Memory B cell (primary cell): Measurements from ENCODE around the gene B4GALT2.

Experiments used
- ATAC-seq: fragments of 150-1000 bp; cut with Tn5 transposase; 2 replicates; pipeline ENCODE4 v1.10.0; 2021; ENCODE audit warnings: low read depth, mild to moderate bottlenecking, moderate library complexity
- DNase-seq, 2 donors: peaks; one replicate each; pipeline ENCODE4 v3.0.0; 2022; ENCODE audit warnings: low spot score in 2 of 2
- H3K27ac Mint-ChIP-seq: one replicate; pipeline ENCODE4 v1.8.0; 2022; ENCODE audit warnings: mild to moderate bottlenecking, moderate library complexity, mixed read lengths
- H3K27me3 Mint-ChIP-seq: one replicate; pipeline ENCODE4 v1.8.0; 2022; ENCODE audit warnings: mixed read lengths
- H3K36me3 Mint-ChIP-seq: one replicate; pipeline ENCODE4 v1.8.0; 2022; ENCODE audit warnings: mild to moderate bottlenecking, mixed read lengths
- H3K4me1 Mint-ChIP-seq: one replicate; pipeline ENCODE4 v1.8.0; 2022; ENCODE audit warnings: mixed read lengths
- H3K4me3 Mint-ChIP-seq: one replicate; pipeline ENCODE4 v1.8.0; 2022; ENCODE audit warnings: mild to moderate bottlenecking, moderate library complexity, mixed read lengths
- H3K9me3 Mint-ChIP-seq: one replicate; pipeline ENCODE4 v1.8.0; 2022; ENCODE audit warnings: mixed read lengths

B4GALT2 gene

GRCh38 chr1:43937179-43937865 is 41.7 kb upstream of the B4GALT2 start:
- no peak for DNase-seq
- Mint-ChIP-seq H3K9me3 (no peaks in the 10 kb centered on the region), H3K4me3 (no peak overlapping the region), H3K27ac (no peak overlapping the region), H3K4me1 (peaks cover 15% of the 10 kb centered on the region), H3K36me3 (peaks cover 12% of the 10 kb centered on the region), H3K27me3 (peaks cover 16% of the 10 kb centered on the region)
- ATAC-seq, result no peak

- H3K27ac Mint-ChIP-seq, result no peak overlapping the region
- H3K36me3 Mint-ChIP-seq, result peaks cover 11% of the 10 kb centered on the region
- ATAC-seq (no peak), DNase-seq (no peak)
- peaks cover 8% of the 10 kb centered on the region for H3K27me3 Mint-ChIP-seq
- H3K4me3 Mint-ChIP-seq, result no peak overlapping the region
- no peaks in the 10 kb centered on the region for H3K9me3 Mint-ChIP-seq
- H3K4me1 Mint-ChIP-seq, result peaks cover 16% of the 10 kb centered on the region
Observed at GRCh38 chr1:43938383-43938782, 40.6 kb upstream of the B4GALT2 start.

DNA sequence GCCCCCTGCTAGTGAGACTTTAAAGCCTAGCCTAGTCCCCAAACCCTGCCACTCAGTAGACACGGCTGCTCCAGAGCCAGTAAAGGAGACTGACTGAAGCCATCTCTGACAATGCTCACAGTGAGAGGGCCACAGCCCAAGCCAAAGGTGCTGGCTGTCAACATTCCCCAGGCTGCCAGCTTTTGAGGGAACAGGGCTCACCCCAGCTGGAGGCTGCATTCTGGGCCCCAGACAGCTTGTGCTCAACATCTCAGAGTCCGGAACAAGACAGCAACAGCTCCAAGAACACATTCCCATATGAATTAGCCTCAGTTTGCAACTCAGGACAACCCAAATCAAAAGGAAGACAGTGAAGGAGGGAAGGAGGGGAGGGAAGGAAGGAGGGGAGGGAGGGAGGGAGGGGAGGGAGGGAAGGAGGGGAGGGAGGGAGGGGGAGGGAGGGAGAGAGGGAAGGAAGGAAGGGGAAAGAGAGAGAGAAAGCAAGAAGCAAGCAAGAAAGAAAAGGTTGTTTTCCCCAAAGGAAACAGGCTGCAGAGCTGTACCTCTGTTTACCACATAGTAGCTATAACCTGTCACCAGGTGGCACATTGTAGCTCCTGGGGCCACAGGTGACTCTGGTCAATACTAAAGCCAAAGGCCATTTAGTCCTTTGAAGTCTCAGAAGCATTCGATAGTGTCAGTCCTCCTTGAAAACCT is 40.0 kb upstream of the B4GALT2 start:
- H3K4me1 Mint-ChIP-seq, result peaks cover 13% of the 10 kb centered on the region
- peaks cover 4% of the 10 kb centered on the region for H3K27me3 Mint-ChIP-seq
- no peaks in the 10 kb centered on the region for H3K9me3 Mint-ChIP-seq
- H3K36me3 Mint-ChIP-seq, result peaks cover 11% of the 10 kb centered on the region
- H3K27ac Mint-ChIP-seq, result no peak overlapping the region
- DNase-seq (no peak), ATAC-seq (no peak)
- no peak overlapping the region for H3K4me3 Mint-ChIP-seq

GRCh38 chr1:43942411-43942810 is 36.6 kb upstream of the B4GALT2 start:
- no peaks in the 10 kb centered on the region for H3K27me3 Mint-ChIP-seq
- H3K4me3 Mint-ChIP-seq, result no peak overlapping the region
- H3K27ac Mint-ChIP-seq, result no peak overlapping the region
- DNase-seq, result no peak
- no peaks in the 10 kb centered on the region for H3K9me3 Mint-ChIP-seq
- peaks cover 11% of the 10 kb centered on the region for H3K36me3 Mint-ChIP-seq
- peaks cover 23% of the 10 kb centered on the region for H3K4me1 Mint-ChIP-seq
- ATAC-seq, result no peak

GRCh38 chr1:43944860-43945259 is 34.1 kb upstream of the B4GALT2 start:
- Mint-ChIP-seq H3K4me1 (peaks cover 23% of the 10 kb centered on the region), H3K9me3 (no peaks in the 10 kb centered on the region), H3K27ac (no peak overlapping the region), H3K4me3 (peak overlapping the region; percentile 59), H3K27me3 (no peaks in the 10 kb centered on the region), H3K36me3 (peaks cover 8% of the 10 kb centered on the region)
- ATAC-seq, result no peak
- DNase-seq, result no peak

GRCh38 chr1:43945674-43946235 is 33.3 kb upstream of the B4GALT2 start:
- Mint-ChIP-seq H3K36me3 (peaks cover 10% of the 10 kb centered on the region), H3K9me3 (no peaks in the 10 kb centered on the region), H3K27me3 (no peaks in the 10 kb centered on the region), H3K4me3 (peak overlapping the region; percentile 95), H3K27ac (peak overlapping the region; percentile 97), H3K4me1 (peaks cover 28% of the 10 kb centered on the region)
- no peak for DNase-seq
- ATAC-seq, result no peak

DNA sequence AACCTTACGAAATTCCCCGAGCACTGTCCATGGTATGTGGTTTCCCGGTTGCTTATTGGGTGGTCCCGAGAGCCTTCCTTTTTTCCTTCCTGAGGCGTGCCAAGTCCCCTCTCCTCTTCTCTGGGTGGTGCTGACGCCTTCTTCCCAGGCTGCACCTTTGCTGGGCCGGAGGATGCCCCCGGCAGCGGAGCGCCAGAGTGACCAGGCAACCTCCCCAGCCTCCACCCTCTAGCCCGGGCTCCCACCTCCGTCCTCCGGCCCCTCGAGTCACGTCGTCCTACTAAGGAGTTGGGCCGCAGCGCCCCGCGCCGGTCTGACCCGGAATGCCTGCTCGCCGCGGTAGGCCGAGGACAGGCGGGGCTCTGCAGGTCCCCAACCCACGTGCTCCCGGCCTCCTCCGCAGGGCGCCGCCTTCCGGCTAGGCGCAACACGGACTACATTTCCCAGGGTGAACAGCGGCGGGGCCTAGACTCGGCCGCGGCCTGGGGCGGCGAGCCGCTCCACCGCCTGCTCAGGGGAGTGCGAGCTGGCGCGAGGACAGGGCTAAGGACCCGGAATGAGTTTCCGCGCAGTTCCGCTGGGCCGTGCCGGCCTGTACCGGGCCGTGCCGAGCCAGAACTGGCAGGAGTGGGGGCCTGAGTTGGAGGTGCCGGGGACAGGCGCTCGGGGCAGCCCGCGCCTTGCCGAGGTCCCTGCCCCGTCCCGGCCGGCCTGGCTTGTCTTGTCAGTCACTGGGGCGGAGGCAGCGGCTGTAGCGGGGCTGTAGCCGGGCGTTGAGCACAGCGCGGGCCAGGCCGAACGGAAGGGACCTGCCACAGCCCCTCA is 32.6 kb upstream of the B4GALT2 start, which contains the start of gene IPO13:
TSS of gene IPO13 (plus strand) at position 715 of the 825 bp plus-strand sequence. CDS start 651 bp downstream, outside the sequence.
- peaks cover 34% of the 10 kb centered on the region for H3K4me1 Mint-ChIP-seq
- H3K27ac Mint-ChIP-seq, result peak within 1 kb of the TSS; percentile 97
- peaks cover 11% of the 10 kb centered on the region for H3K36me3 Mint-ChIP-seq
- ATAC-seq (peak; percentile 92), DNase-seq (peak; percentile 96 to 100)
- peak within 1 kb of the TSS; percentile 95 for H3K4me3 Mint-ChIP-seq
- no peaks in the 10 kb centered on the region for H3K27me3 Mint-ChIP-seq
- H3K9me3 Mint-ChIP-seq, result no peaks in the 10 kb centered on the region

- peaks cover 34% of the 10 kb centered on the region for H3K4me1 Mint-ChIP-seq
- ATAC-seq (peak; percentile 2), DNase-seq (no peak)
- H3K27me3 Mint-ChIP-seq, result no peaks in the 10 kb centered on the region
- peak overlapping the region; percentile 95 for H3K4me3 Mint-ChIP-seq
- H3K9me3 Mint-ChIP-seq, result no peaks in the 10 kb centered on the region
- peak overlapping the region; percentile 97 for H3K27ac Mint-ChIP-seq
- peaks cover 9% of the 10 kb centered on the region for H3K36me3 Mint-ChIP-seq
Observed at GRCh38 chr1:43947061-43947873, 31.7 kb upstream of the B4GALT2 start.

DNA sequence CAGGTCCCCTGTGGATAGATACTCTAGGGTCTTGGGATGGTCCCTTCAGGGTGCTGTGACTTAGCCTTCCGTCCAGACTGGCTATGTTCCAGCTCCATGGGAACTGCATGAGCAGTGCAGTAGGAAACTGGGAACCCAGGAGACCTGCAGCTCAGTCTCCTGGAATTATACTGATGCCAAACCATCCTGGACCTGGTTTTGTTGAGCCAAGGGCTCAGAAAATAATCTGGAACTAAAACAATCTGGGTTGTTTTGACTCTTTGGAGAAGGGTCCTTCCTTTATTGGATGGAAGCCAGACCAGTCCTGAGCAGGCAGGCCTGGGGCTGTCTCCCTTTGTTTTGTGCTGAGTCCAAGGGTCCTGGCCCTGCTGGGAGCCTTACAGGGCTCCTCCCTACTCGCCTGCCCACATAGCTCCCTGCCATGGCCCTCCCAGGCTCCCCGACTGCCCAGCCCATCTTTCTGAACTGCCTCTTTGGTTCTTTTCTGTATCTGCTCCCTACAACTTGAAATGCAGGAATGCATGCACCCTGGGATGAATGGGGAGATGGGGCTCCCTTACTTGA is 31.1 kb upstream of the B4GALT2 start:
- Mint-ChIP-seq H3K27me3 (no peaks in the 10 kb centered on the region), H3K27ac (peak overlapping the region; percentile 97), H3K4me3 (peak overlapping the region; percentile 95), H3K36me3 (peaks cover 6% of the 10 kb centered on the region), H3K4me1 (peaks cover 30% of the 10 kb centered on the region), H3K9me3 (no peaks in the 10 kb centered on the region)
- DNase-seq (no peak), ATAC-seq (no peak)

- peaks cover 6% of the 10 kb centered on the region for H3K36me3 Mint-ChIP-seq
- H3K9me3 Mint-ChIP-seq, result no peaks in the 10 kb centered on the region
- peaks cover 30% of the 10 kb centered on the region for H3K4me1 Mint-ChIP-seq
- H3K4me3 Mint-ChIP-seq, result no peak overlapping the region
- H3K27me3 Mint-ChIP-seq, result no peaks in the 10 kb centered on the region
- no peak overlapping the region for H3K27ac Mint-ChIP-seq
- ATAC-seq (no peak), DNase-seq (no peak)
Observed at GRCh38 chr1:43949678-43950077, 29.3 kb upstream of the B4GALT2 start.

GRCh38 chr1:43951021-43951985 is 27.7 kb upstream of the B4GALT2 start:
- Mint-ChIP-seq H3K4me3 (no peak overlapping the region), H3K36me3 (peaks cover 6% of the 10 kb centered on the region), H3K27ac (no peak overlapping the region), H3K27me3 (no peaks in the 10 kb centered on the region), H3K9me3 (no peaks in the 10 kb centered on the region), H3K4me1 (peaks cover 22% of the 10 kb centered on the region)
- DNase-seq, result no peak
- no peak for ATAC-seq

DNA sequence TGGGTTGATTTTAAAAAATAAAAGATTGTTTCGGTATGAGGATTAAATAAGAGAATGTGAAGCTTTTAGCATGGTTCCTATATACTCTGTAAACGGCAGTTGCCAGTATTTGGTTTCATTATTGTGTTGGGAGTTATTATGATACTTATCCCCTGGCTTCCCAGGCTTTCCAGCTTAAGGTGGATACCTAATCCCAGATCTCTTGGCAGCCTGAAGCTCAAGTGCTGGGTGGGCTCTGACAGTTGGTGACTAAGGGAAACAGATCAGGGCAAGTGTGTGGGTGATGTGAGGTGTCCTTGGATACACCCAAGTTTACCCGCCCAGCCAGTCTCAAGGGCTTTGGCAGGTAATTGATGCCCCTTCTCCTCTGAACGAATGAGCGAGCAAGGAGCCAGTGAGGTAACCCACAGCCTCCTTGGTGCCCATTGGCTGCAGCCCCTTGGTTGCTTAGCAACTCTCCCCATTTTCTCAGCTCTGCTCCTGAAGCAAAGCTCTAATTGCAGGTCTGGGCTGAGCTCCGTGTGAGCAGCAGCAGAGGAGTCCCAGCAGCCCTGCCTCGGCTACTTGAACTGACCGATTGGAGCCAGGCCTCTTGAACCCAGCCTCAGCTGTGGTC is 26.2 kb upstream of the B4GALT2 start:
- DNase-seq (no peak), ATAC-seq (no peak)
- H3K27ac Mint-ChIP-seq, result no peak overlapping the region
- H3K4me1 Mint-ChIP-seq, result peaks cover 21% of the 10 kb centered on the region
- H3K27me3 Mint-ChIP-seq, result no peaks in the 10 kb centered on the region
- H3K9me3 Mint-ChIP-seq, result no peaks in the 10 kb centered on the region
- H3K36me3 Mint-ChIP-seq, result peaks cover 10% of the 10 kb centered on the region
- no peak overlapping the region for H3K4me3 Mint-ChIP-seq
